HUES48 (cell line): Measurements from ENCODE around the gene MARCHF10.

ENCODE experiments used
- H3K27ac ChIP-seq: one replicate; pipeline ENCODE4 v1.7.0; 2013; ENCODE audit warnings: low read depth, low read length, inconsistent platforms
- H3K27me3 ChIP-seq: 2 replicates; pipeline ENCODE4 v1.6.1; 2013; ENCODE audit warnings: mild to moderate bottlenecking, low read length; ENCODE audit not compliant: control insufficient read depth, insufficient read depth
- H3K36me3 ChIP-seq: 2 replicates; pipeline ENCODE4 v1.6.1; 2013; ENCODE audit warnings: low read length; ENCODE audit not compliant: control insufficient read depth, insufficient read depth
- H3K4me1 ChIP-seq: 2 replicates; pipeline ENCODE4 v1.6.1; 2013; ENCODE audit warnings: mild to moderate bottlenecking, low read length; ENCODE audit not compliant: control insufficient read depth, insufficient read depth
- H3K4me3 ChIP-seq: 2 replicates; pipeline ENCODE4 v1.5.1; 2013; ENCODE audit warnings: mild to moderate bottlenecking, low read depth, low read length
- H3K9ac ChIP-seq: 2 replicates; pipeline ENCODE4 v1.6.1; 2013; ENCODE audit warnings: mild to moderate bottlenecking, low read depth, low read length, moderate library complexity
- H3K9me3 ChIP-seq: 2 replicates; pipeline ENCODE4 v1.6.1; 2013; ENCODE audit warnings: low read length; ENCODE audit not compliant: control insufficient read depth, insufficient read depth

Gene MARCHF10

GRCh38 chr17:62746941-62747340, 61.2 kb downstream of the MARCHF10 start:
- Histone ChIP-seq H3K9ac (no peak overlapping the region), H3K27me3 (no peaks in the 10 kb centered on the region), H3K27ac (no peak overlapping the region)

GRCh38 chr17:62745806-62746205, 62.3 kb downstream of the MARCHF10 start:
- Histone ChIP-seq H3K9me3 (no peaks in the 10 kb centered on the region), H3K27me3 (no peaks in the 10 kb centered on the region), H3K4me1 (peaks cover 18% of the 10 kb centered on the region; the same call in 1 of the 2 replicates), H3K36me3 (no peaks in the 10 kb centered on the region), H3K27ac (no peak overlapping the region), H3K4me3 (no peak overlapping the region), H3K9ac (no peak overlapping the region)

More at GRCh38 chr17:62746941-62747340, 61.2 kb downstream of the MARCHF10 start:
- Histone ChIP-seq H3K4me1 (peaks cover 24% of the 10 kb centered on the region), H3K36me3 (no peaks in the 10 kb centered on the region), H3K9me3 (no peaks in the 10 kb centered on the region), H3K4me3 (no peak overlapping the region)

GRCh38 chr17:62744259-62744658, 63.9 kb downstream of the MARCHF10 start:
- no peaks in the 10 kb centered on the region for H3K9me3 ChIP-seq
- no peak overlapping the region for H3K4me3 ChIP-seq
- no peaks in the 10 kb centered on the region for H3K27me3 ChIP-seq
- H3K36me3 ChIP-seq = no peaks in the 10 kb centered on the region
- H3K4me1 ChIP-seq = peaks cover 9% of the 10 kb centered on the region; the same call in 1 of the 2 replicates
- H3K27ac ChIP-seq = no peak overlapping the region
- H3K9ac ChIP-seq = no peak overlapping the region

- no peaks in the 10 kb centered on the region for H3K27me3 ChIP-seq
- no peaks in the 10 kb centered on the region for H3K36me3 ChIP-seq
- no peak overlapping the region for H3K9ac ChIP-seq
Measured at GRCh38 chr17:62741290-62741689, 66.8 kb downstream of the MARCHF10 start.

GRCh38 chr17:62739645-62740388, 68.3 kb downstream of the MARCHF10 start:
- H3K36me3 ChIP-seq = no peaks in the 10 kb centered on the region
- no peak overlapping the region for H3K27ac ChIP-seq
- H3K9me3 ChIP-seq = no peaks in the 10 kb centered on the region
- no peaks in the 10 kb centered on the region for H3K27me3 ChIP-seq
- no peak overlapping the region for H3K4me3 ChIP-seq
- H3K4me1 ChIP-seq = peaks cover 13% of the 10 kb centered on the region
- H3K9ac ChIP-seq = no peak overlapping the region

More at GRCh38 chr17:62741290-62741689, 66.8 kb downstream of the MARCHF10 start:
- H3K4me3 ChIP-seq = no peak overlapping the region
- H3K27ac ChIP-seq = no peak overlapping the region
- H3K9me3 ChIP-seq = no peaks in the 10 kb centered on the region
- H3K4me1 ChIP-seq = no peaks in the 10 kb centered on the region

DNA sequence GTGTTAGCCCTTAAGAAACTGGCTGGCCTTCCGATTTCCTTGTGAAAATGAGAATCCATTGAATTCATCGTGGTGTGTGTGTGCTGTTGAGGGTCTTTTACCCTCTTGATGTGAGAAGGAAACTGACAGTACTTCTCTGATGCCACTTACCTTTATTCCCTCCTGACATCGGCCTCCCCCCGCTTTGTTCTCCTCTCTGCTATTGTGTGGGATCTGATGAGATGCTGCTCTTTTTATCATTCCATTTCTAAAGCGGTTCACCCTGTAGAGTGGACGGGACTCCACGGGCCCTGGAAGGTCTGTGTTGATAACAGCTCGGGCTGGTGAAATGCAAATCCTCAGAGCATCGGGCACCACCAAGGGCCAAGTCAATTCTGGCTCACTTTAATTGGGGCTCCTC, 69.8 kb downstream of the MARCHF10 start:
- Histone ChIP-seq H3K4me3 (no peak overlapping the region), H3K4me1 (peaks cover 16% of the 10 kb centered on the region), H3K36me3 (no peaks in the 10 kb centered on the region), H3K9ac (no peak overlapping the region), H3K27ac (no peak overlapping the region), H3K27me3 (no peaks in the 10 kb centered on the region), H3K9me3 (no peaks in the 10 kb centered on the region)

GRCh38 chr17:62737513-62737912, 70.6 kb downstream of the MARCHF10 start:
- peaks cover 16% of the 10 kb centered on the region for H3K4me1 ChIP-seq
- no peaks in the 10 kb centered on the region for H3K36me3 ChIP-seq
- H3K4me3 ChIP-seq = no peak overlapping the region
- H3K9ac ChIP-seq = no peak overlapping the region
- H3K27ac ChIP-seq = no peak overlapping the region
- H3K9me3 ChIP-seq = no peaks in the 10 kb centered on the region
- no peaks in the 10 kb centered on the region for H3K27me3 ChIP-seq

- no peaks in the 10 kb centered on the region for H3K9me3 ChIP-seq
- no peak overlapping the region for H3K4me3 ChIP-seq
- H3K27me3 ChIP-seq = no peaks in the 10 kb centered on the region
- no peak overlapping the region for H3K27ac ChIP-seq
- H3K4me1 ChIP-seq = peaks cover 19% of the 10 kb centered on the region
- no peaks in the 10 kb centered on the region for H3K36me3 ChIP-seq
- H3K9ac ChIP-seq = no peak overlapping the region
Measured at GRCh38 chr17:62735044-62735651, 73.0 kb downstream of the MARCHF10 start.

DNA sequence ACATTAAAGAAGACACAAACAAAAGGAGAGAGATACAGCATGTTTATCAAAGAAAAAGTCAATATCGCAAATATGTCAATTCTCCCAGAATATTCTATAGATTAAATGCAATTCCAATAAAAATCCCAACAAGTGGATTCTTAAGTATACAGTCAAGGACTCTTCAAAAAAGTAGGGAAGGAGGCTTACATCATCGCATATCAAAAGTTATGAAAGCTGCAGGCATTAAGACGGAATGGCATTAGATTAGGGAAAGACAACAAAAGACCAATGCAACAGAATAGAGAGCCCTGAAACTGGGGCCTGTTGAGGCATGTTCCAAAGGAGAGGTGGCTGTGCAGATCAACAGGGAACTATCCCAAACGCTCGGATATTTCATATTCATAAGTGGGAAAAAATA, 76.0 kb downstream of the MARCHF10 start:
- H3K4me1 ChIP-seq = peaks cover 19% of the 10 kb centered on the region
- H3K4me3 ChIP-seq = no peak overlapping the region
- no peak overlapping the region for H3K27ac ChIP-seq
- no peaks in the 10 kb centered on the region for H3K36me3 ChIP-seq
- H3K27me3 ChIP-seq = no peaks in the 10 kb centered on the region
- H3K9me3 ChIP-seq = no peaks in the 10 kb centered on the region
- H3K9ac ChIP-seq = no peak overlapping the region

- no peaks in the 10 kb centered on the region for H3K27me3 ChIP-seq
- H3K4me1 ChIP-seq = peaks cover 12% of the 10 kb centered on the region; the same call in 1 of the 2 replicates
- no peak overlapping the region for H3K4me3 ChIP-seq
- no peaks in the 10 kb centered on the region for H3K9me3 ChIP-seq
- H3K36me3 ChIP-seq = no peaks in the 10 kb centered on the region
- H3K9ac ChIP-seq = no peak overlapping the region
- H3K27ac ChIP-seq = no peak overlapping the region
Measured at GRCh38 chr17:62727916-62728672, 80.0 kb downstream of the MARCHF10 start.

- Histone ChIP-seq H3K27me3 (no peaks in the 10 kb centered on the region), H3K4me3 (no peak overlapping the region), H3K9ac (no peak overlapping the region), H3K27ac (no peak overlapping the region), H3K36me3 (no peaks in the 10 kb centered on the region), H3K9me3 (no peaks in the 10 kb centered on the region), H3K4me1 (peaks cover 9% of the 10 kb centered on the region; the same call in 1 of the 2 replicates)
Measured at GRCh38 chr17:62725791-62726249, 82.3 kb downstream of the MARCHF10 start.
